NK-92 treated with Interleukin-12 subunit alpha and Interleukin-12 subunit beta, amount 100 ng/mL, for 24 hours (cell line): ENCODE results near the gene AKR1B1.

Experiments used
- DNase-seq: peaks from one replicate; lab custom pipeline; 2025; lab: John Stamatoyannopoulos, UW

The AKR1B1 gene

DNA sequence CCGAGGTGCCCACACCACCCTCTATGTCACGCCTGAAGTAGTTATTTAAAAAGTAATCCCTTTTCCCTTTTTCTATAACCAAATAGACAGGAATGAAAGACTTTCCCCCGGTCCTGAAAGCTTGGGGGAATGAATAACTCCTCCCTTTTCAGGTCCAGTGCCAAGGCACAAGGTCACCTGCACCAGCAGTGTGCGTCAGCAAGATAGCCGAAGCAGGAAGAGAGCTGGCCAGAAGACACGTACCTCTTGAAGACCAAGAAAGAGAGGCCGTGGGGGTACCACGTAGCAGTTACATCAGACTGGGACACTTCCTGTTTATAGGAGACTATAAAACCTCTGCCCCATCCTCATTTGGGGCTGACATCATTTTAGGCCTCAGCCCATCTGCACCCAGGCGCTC lies 10.7 kb upstream of the AKR1B1 start:
- no peak for DNase-seq

- DNase-seq, result no peak
These were observed 9.6 kb upstream of the AKR1B1 start for GRCh38 chr7:134468475-134468874.

GRCh38 chr7:134468054-134468453 lies 9.2 kb upstream of the AKR1B1 start:
- no peak for DNase-seq

DNA sequence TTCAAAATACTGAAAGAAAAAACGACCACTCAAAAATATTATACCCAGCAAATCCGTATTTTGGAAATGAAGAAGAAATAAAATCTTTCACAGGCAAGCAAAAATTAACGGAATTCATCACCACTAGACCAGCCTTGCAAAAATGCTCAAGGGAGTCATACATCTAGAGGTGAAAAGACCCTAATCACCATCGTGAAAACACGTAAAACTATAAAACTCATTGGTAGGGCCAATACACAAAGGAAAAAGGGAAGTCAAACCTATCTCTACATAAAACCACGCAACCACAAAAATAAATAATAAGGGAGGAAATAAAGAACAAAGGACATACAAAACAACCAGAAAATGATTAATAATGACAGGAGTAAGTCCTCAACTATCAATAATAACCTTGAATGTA lies 6.6 kb upstream of the AKR1B1 start:
- no peak for DNase-seq

DNA sequence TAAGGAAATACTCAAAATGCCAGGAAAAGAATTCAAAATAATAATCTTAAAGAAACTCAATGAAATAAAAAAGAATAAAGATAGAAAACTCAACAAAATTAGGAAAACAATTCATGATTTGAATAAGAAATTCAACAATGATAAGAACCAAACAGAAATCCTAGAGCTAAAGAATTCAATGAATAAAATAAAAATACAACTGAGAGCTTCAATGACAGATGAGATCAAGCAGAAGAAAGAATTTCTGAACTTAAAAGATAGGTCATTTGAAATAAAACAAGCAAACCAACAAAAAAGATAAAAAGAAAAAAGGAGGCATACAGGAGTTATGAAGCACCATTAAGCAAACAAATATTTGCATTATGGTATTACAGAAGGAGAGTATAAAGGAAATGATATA lies 5.6 kb upstream of the AKR1B1 start:
- DNase-seq, result no peak

- no peak for DNase-seq
These were observed 4.9 kb upstream of the AKR1B1 start for GRCh38 chr7:134463751-134464150.

GRCh38 chr7:134462337-134462925 lies 3.5 kb upstream of the AKR1B1 start:
- DNase-seq, result no peak

GRCh38 chr7:134461916-134462315 lies 3.0 kb upstream of the AKR1B1 start:
- no peak for DNase-seq

- no peak for DNase-seq
These were observed 1.1 kb upstream of the AKR1B1 start for GRCh38 chr7:134459981-134460380.

DNA sequence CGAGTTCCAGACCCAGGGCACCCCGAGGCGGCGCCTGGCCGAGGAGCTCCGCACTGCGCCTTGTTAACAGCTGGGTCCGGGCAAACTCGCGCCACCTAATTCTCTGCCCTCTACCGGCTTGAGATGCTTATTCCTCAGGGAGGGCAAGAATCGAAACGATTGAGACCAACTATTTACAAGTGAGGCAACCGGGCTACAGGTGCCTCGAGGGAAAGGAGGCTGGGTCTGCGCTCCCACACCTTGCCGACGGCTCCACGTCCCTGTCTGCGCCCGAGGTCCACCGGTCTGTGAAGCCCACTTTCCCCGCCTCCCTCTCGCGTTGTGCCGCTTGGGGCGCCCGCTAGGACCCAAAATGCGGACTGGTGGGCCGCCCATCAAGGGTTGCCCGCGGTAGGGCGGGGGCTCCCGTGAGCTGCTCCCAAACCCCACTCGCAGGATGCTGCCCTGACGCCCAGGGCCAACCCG lies 527 bp downstream of the AKR1B1 start:
- peak; percentile 64 for DNase-seq

- DNase-seq, result no peak
These were observed 1.7 kb downstream of the AKR1B1 start for GRCh38 chr7:134457210-134457609.

DNA sequence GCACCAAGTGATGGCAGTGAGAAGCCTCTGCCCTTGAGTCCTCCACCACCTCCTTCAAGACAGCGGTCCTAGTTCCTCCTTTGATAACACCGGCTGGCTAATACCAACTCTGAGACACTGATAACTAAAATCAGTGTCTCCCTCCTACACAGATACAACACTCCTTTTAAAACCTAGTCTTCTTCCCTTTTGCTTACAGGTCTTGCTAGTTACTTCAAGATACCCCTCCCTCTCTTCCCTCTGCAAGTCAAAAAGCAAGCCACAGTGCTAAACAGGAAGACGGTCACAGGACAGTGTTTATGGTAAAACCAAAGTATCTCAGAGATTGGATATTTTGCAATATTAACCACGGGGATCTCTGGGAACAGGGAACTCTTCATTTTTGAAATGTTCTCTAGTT lies 4.6 kb downstream of the AKR1B1 start:
- DNase-seq, result no peak

- no peak for DNase-seq
These were observed 5.4 kb downstream of the AKR1B1 start for GRCh38 chr7:134453518-134453917.

GRCh38 chr7:134452991-134453473 lies 5.9 kb downstream of the AKR1B1 start:
- DNase-seq, result no peak

DNA sequence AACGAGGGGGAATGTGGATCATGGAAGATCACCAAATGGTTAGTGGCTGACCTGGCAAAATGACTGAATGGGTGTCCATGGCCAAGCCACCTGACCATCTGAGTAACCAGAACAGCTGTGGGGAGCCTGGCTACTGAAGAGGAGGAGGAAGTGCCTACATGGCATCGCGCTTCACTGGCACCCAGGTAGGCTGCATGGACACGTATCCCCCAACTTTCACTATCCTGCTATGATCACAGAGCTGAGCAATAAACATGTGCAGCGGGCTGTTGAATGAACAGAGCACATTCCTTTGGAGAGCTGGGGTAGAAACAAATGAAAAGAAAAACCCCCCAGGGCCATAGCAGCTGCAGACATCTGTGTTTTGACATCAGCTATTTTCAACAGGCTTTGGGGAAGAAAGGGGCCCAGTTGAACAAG lies 6.5 kb downstream of the AKR1B1 start:
- no peak for DNase-seq

DNA sequence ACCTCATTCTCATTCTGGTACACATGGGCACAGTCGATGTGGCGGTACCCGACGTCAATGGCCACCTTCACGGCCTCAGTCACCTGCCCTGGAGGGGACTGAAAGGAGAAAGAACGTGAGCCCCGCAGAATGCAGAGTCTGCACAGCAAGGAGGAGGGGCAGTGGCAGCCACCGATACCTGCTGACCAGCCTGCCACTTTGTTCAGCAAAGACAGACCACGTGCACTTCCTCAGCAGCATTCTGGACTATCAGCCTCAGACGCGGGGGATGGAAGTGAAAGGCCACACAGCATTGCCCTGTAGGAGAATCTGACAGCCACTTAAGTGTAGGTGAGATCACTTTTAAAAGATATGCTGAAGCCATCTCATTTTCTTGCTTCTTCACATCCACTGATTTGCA lies 7.2 kb downstream of the AKR1B1 start:
- DNase-seq, result no peak

GRCh38 chr7:134450294-134451000 lies 8.5 kb downstream of the AKR1B1 start:
- DNase-seq, result no peak

DNA sequence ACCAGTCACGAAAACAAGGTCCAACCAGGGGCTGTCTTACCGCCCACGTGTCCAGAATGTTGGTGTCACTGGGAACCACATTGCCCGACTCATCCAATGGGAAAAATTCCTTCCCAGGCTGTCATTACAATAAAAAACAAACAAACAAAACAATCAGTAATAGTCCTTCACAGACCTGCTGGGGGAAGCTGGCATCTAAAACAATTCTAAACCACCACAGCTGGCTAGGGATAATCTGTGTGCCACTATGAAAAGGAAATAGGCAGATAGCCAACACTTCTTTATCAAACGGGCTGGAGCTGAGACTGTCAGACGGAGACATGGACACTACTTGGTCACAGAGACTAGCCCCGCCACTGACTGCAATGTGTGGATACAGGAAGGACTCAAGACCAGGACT lies 9.2 kb downstream of the AKR1B1 start:
- no peak for DNase-seq

DNA sequence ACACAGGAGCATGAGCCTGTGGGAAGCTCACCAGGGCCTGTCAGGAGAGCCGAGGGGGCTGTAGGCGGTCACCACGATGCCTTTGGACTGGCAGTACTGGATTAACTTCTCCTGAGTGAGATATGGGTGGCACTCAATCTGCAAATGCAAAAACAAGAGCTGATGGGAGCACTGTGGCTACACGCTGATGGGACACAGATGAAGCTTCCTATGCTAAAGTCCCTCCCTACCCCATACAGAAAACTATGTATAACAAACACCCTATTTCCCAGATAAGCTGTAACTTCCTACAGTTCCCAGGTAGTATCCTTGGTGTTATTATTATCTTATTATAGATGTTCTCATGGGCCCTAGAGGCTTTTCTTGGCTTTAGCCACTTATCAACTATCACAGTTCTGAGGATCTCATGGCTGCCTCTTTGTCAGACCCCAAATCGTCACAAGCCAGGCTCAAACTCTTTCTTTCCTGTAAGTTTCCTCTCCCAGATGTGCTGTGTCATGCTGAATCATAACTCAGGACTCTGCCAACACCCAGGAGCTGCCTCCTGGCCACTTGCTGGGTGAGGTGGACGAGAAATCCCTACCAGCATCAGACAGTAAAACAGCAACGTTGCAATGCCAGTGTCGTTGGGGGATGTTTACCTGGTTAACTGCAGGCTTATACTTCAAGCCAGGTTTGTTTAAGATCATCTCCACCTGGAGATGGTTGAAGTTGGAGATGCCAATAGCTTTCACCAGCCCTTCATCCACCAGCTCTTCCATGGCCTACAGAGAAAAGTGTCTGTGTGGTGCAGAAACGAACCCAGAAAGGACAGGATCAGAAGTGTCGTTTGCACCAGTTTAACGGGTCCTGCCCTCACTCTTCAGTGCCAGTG lies 10.3 kb downstream of the AKR1B1 start:
- DNase-seq, result no peak

DNA sequence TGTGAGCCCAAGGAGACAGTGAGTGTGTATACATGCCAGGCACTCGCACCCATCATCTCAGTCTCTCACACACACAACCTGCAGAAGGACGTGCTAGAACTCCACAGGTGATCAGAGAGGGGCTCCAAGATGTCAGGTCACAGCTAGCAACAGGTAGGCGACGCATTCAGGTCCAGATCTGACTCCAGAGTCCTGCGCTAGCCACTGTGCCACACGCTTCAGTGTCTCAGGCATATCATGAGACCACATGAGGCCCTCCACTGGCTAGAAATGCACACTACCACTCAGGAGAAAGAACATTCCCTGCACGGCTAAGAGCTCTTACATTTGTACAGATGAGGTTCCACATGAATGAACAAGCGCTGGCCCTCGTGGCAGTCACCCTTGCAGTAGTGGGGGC lies 11.5 kb downstream of the AKR1B1 start:
- DNase-seq, result no peak

DNA sequence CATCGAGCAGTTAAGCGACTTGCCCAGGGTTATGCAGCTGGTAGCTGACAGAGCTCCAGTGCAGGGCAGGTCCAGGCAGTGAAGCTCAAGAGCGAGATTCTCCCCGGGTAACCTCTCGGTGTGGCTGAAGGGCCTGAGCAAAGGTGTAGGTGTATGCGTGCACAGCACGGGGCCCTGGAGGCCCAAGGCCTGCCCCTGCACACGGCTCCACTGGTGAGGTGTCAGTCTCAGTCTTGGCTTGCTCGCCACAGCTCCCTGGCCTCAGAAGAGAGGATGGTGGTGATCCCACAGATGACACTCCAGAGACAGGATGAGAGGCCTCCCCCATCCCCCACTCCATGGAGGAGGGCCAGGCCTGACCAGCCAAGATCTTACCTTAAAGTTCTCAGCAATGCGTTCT lies 12.0 kb downstream of the AKR1B1 start:
- DNase-seq, result no peak

- no peak for DNase-seq
These were observed 12.5 kb downstream of the AKR1B1 start for GRCh38 chr7:134446446-134446845.

DNA sequence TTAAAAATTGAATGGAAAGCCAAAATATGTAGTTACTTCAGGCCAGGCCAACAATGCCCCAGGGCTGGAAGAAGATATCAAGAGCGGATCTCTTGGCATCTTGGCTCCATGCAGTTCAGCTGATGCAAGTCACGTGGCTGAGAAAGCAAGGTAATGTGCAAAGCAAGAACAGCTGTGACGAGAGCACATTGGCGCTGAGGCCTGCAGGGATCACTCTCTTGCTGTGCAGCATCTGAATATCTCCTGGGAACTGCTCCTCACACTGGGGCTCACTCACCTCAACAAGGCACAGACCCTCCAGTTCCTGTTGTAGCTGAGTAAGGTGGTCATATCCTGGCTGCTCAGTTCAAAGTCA lies 14.0 kb downstream of the AKR1B1 start:
- no peak for DNase-seq
